T-cell (primary cell): ENCODE data around the gene TPST2. TPM values are rescaled to one million over a fixed set of nuclear protein-coding genes. Genes with fewer than 3 reads are reported as not detected.

Experiments used
- ATAC-seq, 4 experiments: fragments of 200-7000 bp in 3 of 4; fragments of 150-1000 bp in 1 of 4; cut with Tn5 transposase; replicated peaks in 1 of 4; 1 replicate in 3 of 4; 2 replicates in 1 of 4; pipeline ENCODE4 v1.10.0; 2021; ENCODE audit warnings: moderate library complexity in 3 of 4, mild to moderate bottlenecking in 2 of 4, moderate number of reproducible peaks in 1 of 4
- CTCF ChIA-PET, 2 donors: fragments of 300-600 bp; sonication (Branson Sonifier 250); formaldehyde crosslinking; loops; one replicate each; lab custom pipeline; 2022; ENCODE audit warnings: antibody characterized with exemption in 2 of 2; lab: Charles Lee
- POLR2A ChIA-PET, 2 donors: fragments of 300-600 bp; sonication (Branson Sonifier 250); formaldehyde crosslinking; loops; one replicate each; lab custom pipeline; 2022; ENCODE audit warnings: antibody characterized with exemption in 2 of 2; lab: Charles Lee
- DNase-seq, 35 experiments: peaks; one replicate each; pipeline versions ENCODE4 v3.0.0 to v3.0.0-alpha.2; 2013 to 2023
- H3K27ac ChIP-seq: one replicate; pipeline ENCODE4 v1.5.1; 2013; ENCODE audit warnings: low read length
- H3K27me3 ChIP-seq, 2 experiments: replicated peaks in 1 of 2; 1 replicate in 1 of 2; 2 replicates in 1 of 2; pipeline versions ENCODE4 v1.6.1 to v1.7.0; 2013; ENCODE audit warnings: low read length in 1 of 2, mixed read lengths in 1 of 2; ENCODE audit not compliant: control insufficient read depth in 2 of 2, insufficient read depth in 2 of 2; ENCODE audit errors: extremely low read depth in 1 of 2
- H3K36me3 ChIP-seq, 2 donors: 1 replicate in 1 of 2; 2 replicates in 1 of 2; pipeline versions ENCODE4 v1.6.1 to v1.7.0; 2013; ENCODE audit warnings: low read length in 1 of 2; ENCODE audit not compliant: control insufficient read depth in 2 of 2, insufficient read depth in 1 of 2; ENCODE audit errors: extremely low read depth in 1 of 2
- H3K4me1 ChIP-seq, 2 experiments: 1 replicate in 1 of 2; 2 replicates in 1 of 2; pipeline versions ENCODE4 v1.6.1 to v1.7.0; 2013; ENCODE audit warnings: low read length in 2 of 2, mixed read lengths in 1 of 2; ENCODE audit not compliant: insufficient read depth in 2 of 2, control insufficient read depth in 1 of 2; ENCODE audit errors: extremely low read depth in 1 of 2
- H3K4me3 ChIP-seq, 2 donors: 1 replicate in 1 of 2; 2 replicates in 1 of 2; pipeline versions ENCODE4 v1.5.1 to v1.7.0; 2013; ENCODE audit warnings: mild to moderate bottlenecking in 2 of 2, low read length in 1 of 2, moderate library complexity in 1 of 2; ENCODE audit not compliant: control insufficient read depth in 1 of 2; ENCODE audit errors: extremely low read depth in 1 of 2
- H3K9me3 ChIP-seq: 2 replicates; pipeline ENCODE4 v1.7.0; 2013
- H3K27ac Mint-ChIP-seq, 2 donors: one replicate each; pipeline ENCODE4 v1.8.0; 2020 to 2021; ENCODE audit warnings: mild to moderate bottlenecking in 2 of 2, mixed read lengths in 2 of 2
- H3K27me3 Mint-ChIP-seq, 2 donors: one replicate each; pipeline ENCODE4 v1.8.0; 2021 to 2022; ENCODE audit warnings: mixed read lengths in 2 of 2
- H3K36me3 Mint-ChIP-seq: one replicate; pipeline ENCODE4 v1.8.0; 2021; ENCODE audit warnings: mixed read lengths
- H3K4me1 Mint-ChIP-seq, 3 donors: one replicate each; pipeline ENCODE4 v1.8.0; 2020 to 2022; ENCODE audit warnings: mixed read lengths in 3 of 3, mild to moderate bottlenecking in 1 of 3
- H3K4me3 Mint-ChIP-seq, 3 donors: one replicate each; pipeline ENCODE4 v1.8.0; 2020 to 2022; ENCODE audit warnings: mild to moderate bottlenecking in 3 of 3, mixed read lengths in 3 of 3, moderate library complexity in 3 of 3
- H3K9me3 Mint-ChIP-seq, 3 donors: one replicate each; pipeline ENCODE4 v1.8.0; 2020 to 2022; ENCODE audit warnings: mixed read lengths in 3 of 3
- WGBS: methylation state at CpG from one replicate; pipeline ENCODE4 v1.1.5; 2013; ENCODE audit warnings: missing lambda C conversion rate; ENCODE audit not compliant: insufficient coverage; 5-methylcytosine and 5-hydroxymethylcytosine counted together
- total RNA-seq, 35 experiments: library from RNA in 6 of 35; stranded (reverse) in 6 of 35; fragments of 120-200 nt in 1 of 35; gene quantifications; one replicate each; pipeline versions ENCODE4 v1.2.1 to v1.2.4 and lab custom pipeline; 2013 to 2026

TPST2 gene
- total RNA-seq, 5 donors from 2014 or later (not counting 1 experiment from before 2014, with no cell fraction given): 30.3 to 42.1 (median 38.0) TPM

DNA sequence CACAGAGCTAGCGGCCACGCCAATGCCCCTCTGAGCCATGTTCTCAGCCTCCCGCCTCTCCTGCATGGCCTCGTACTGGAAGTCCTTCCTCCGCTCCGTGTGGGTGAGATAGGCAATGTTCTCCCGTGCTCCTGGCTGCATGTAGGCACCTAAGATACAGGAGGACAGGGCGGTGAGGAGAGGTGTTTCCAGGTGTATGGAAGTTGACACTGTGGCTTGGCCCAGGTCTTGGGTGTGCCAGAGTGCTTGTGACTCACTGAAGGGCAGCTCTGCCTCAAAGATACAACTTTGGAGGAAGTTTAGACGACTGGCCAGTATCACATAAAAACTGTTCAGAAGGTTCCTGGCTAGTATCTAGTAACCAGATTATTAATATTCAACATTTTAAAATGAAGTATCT lies 97.7 kb downstream of the TPST2 start:
- H3K27ac Mint-ChIP-seq: no peak overlapping the region
- H3K4me1 Mint-ChIP-seq: peaks cover 0 to 5% (median 3%) of the 10 kb centered on the region in 3 donors
- ATAC-seq (no peak), DNase-seq (no peak)
- no peaks in the 10 kb centered on the region for H3K27me3 Mint-ChIP-seq
- no peaks in the 10 kb centered on the region for H3K9me3 ChIP-seq
- H3K36me3 Mint-ChIP-seq: peaks cover 60% of the 10 kb centered on the region
- H3K4me3 ChIP-seq: no peak overlapping the region
- H3K36me3 ChIP-seq: peaks cover 19 to 98% of the 10 kb centered on the region in 2 donors
- 95% methylated on average over 7 of the region's 9 CpGs for WGBS
- no peaks in the 10 kb centered on the region for H3K27me3 ChIP-seq
- POLR2A ChIA-PET: no interaction called here
- H3K4me3 Mint-ChIP-seq: no peak overlapping the region
- no peak overlapping the region for H3K27ac ChIP-seq
- CTCF ChIA-PET: no interaction called here
- no peaks in the 10 kb centered on the region for H3K9me3 Mint-ChIP-seq
- no peaks in the 10 kb centered on the region for H3K4me1 ChIP-seq

DNA sequence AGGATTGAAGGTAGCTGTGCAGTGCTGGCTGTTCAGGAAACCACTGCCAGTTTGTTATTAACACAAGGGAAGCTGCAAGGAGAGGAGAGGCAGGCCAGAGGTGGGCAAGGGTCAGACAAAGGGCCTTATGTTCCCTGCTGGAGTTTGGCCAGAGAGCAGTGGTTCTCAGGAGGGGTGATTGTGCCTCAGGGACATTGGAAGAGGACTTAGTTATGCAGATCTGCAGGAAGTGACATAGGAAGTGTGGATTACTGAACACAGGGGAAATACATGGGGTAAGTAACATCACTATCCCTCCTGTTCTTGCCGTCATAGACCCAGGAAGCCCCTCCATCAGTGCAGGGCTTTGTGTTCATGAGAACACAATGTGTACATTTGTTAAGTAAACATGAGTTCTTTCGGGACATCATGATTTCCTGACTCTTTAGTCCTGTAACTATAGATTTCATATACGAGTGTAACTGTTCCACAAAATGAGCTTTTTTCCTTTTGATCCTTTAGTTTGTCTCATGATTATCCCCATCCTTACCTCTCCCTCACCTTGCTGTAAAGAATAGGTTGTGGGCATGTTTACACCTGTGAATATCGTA lies 100.4 kb downstream of the TPST2 start:
- CTCF ChIA-PET: no interaction called here
- H3K27me3 Mint-ChIP-seq: no peaks in the 10 kb centered on the region
- no peak overlapping the region for H3K4me3 ChIP-seq
- H3K9me3 Mint-ChIP-seq: no peaks in the 10 kb centered on the region
- DNase-seq: no peak
- no CpG with 5 or more reads among the region's 4 CpGs for WGBS
- no peak overlapping the region for H3K27ac ChIP-seq
- no peaks in the 10 kb centered on the region for H3K27me3 ChIP-seq
- POLR2A ChIA-PET: interaction anchor here in 1 of 2 donors (0.6 kb wide), 1 partner anchor 99 kb away, joined by 4 read pairs; no protein-coding TSS in a partner anchor
- H3K36me3 ChIP-seq: peaks cover 8 to 74% of the 10 kb centered on the region in 2 donors
- H3K27ac Mint-ChIP-seq: no peak overlapping the region
- ATAC-seq: no peak
- no peak overlapping the region for H3K4me3 Mint-ChIP-seq
- H3K4me1 Mint-ChIP-seq: peaks cover 20 to 24% (median 23%) of the 10 kb centered on the region in 3 donors
- peaks cover 50% of the 10 kb centered on the region for H3K36me3 Mint-ChIP-seq
- peaks cover 3 to 6% of the 10 kb centered on the region in 2 experiments for H3K4me1 ChIP-seq
- no peaks in the 10 kb centered on the region for H3K9me3 ChIP-seq

DNA sequence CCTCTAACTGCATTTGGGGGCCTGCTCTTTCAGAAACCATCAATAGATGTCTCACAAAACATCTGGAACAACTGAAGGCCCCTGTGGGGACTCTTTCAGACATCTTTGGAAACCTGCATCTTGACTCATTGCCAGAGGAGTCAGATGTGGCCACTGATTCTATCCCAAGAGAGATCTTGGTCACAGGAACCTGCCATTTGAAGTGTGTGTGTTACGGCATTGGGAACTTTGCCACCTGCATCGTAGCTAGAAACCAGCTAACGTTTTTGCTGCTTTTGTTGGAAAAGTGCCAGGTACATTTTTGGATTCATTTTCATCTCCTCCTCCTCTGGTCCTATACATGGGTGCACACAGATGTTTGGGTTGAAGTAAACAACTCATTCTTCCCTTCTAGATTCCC lies 101.9 kb downstream of the TPST2 start:
- Histone ChIP-seq H3K4me3 (no peak overlapping the region), H3K4me1 (peaks cover 8 to 14% of the 10 kb centered on the region in 2 experiments), H3K36me3 (peaks cover 3 to 59% of the 10 kb centered on the region in 2 donors), H3K27ac (no peak overlapping the region), H3K27me3 (no peaks in the 10 kb centered on the region), H3K9me3 (no peaks in the 10 kb centered on the region)
- peaks cover 39% of the 10 kb centered on the region for H3K36me3 Mint-ChIP-seq
- 86% methylated on average over 2 of the region's 3 CpGs for whole genome bisulfite sequencing
- ATAC-seq (no peak), DNase-seq (no peak)
- H3K4me3 Mint-ChIP-seq: no peak overlapping the region
- CTCF ChIA-PET: no interaction called here
- H3K27ac Mint-ChIP-seq: no peak overlapping the region
- H3K27me3 Mint-ChIP-seq: no peaks in the 10 kb centered on the region
- no peaks in the 10 kb centered on the region for H3K9me3 Mint-ChIP-seq
- POLR2A ChIA-PET: no interaction called here
- peaks cover 30 to 33% (median 33%) of the 10 kb centered on the region in 3 donors for H3K4me1 Mint-ChIP-seq

DNA sequence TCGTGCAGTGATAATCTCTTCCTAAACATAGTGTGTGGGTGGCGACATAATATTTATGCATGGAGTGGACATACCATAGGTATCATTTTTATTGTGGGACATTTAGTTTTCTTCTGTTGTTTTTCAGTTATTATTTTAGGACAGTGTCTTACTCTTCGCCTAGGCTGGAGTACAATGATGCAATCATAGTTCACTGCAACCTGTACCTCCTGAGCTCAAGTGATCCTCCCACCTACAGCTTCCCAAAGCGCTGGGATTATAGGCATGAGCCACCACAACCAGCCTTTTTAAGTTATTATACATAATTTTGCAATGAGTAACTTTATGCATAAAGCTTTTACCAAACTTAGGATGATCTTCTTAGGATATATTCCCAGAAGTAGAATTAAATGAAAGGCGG lies 103.5 kb downstream of the TPST2 start:
- H3K9me3 Mint-ChIP-seq: no peaks in the 10 kb centered on the region
- no CpG with 5 or more reads among the region's 5 CpGs for WGBS
- ChIA-PET POLR2A (no interaction called here), CTCF (interaction anchor here in 1 of 2 donors (1.4 kb wide), 1 partner anchor 17 kb away, joined by 8 read pairs; no protein-coding TSS in a partner anchor)
- H3K27me3 ChIP-seq: no peaks in the 10 kb centered on the region
- H3K36me3 Mint-ChIP-seq: peaks cover 30% of the 10 kb centered on the region
- H3K9me3 ChIP-seq: no peaks in the 10 kb centered on the region
- no peaks in the 10 kb centered on the region for H3K27me3 Mint-ChIP-seq
- DNase-seq (no peak), ATAC-seq (no peak)
- H3K4me3 Mint-ChIP-seq: peak overlapping the region in 1 of 3 donors; percentile 32
- H3K27ac ChIP-seq: no peak overlapping the region
- H3K27ac Mint-ChIP-seq: peak overlapping the region; percentile 5 to 40
- peaks cover 2 to 43% of the 10 kb centered on the region in 2 donors for H3K36me3 ChIP-seq
- peaks cover 17 to 23% of the 10 kb centered on the region in 2 experiments for H3K4me1 ChIP-seq
- no peak overlapping the region for H3K4me3 ChIP-seq
- peaks cover 46 to 49% (median 49%) of the 10 kb centered on the region in 3 donors for H3K4me1 Mint-ChIP-seq

DNA sequence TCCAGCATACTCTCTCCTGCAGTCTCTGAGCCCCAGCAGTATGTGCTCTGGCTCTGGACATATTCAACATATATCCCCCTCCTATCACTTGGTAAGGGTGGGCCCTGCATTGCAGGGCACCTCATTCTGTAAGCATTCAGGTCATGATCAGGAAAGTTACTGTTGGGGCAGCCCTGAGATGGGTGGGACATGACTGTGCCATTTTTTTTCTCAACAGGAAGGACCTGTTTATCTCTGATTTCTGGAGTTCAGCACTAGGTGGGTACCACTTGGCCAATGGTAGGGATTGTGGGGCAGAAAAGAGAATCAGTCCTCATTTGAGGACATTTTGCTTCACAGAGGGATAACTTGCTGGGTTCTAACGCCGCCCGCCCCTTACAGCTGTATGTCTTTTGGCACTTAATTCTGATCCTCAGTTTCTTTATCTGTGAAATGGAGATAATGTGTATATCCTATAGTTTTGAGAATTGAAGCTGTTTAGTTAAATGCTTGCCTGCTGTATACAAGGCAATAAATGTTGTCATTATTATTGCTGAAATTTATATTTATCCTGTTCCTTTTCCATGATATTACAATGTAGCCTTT lies 104.0 kb downstream of the TPST2 start:
- H3K4me1 Mint-ChIP-seq: peaks cover 51 to 54% (median 54%) of the 10 kb centered on the region in 3 donors
- H3K27me3 ChIP-seq: no peaks in the 10 kb centered on the region
- no peak for ATAC-seq
- H3K9me3 Mint-ChIP-seq: no peaks in the 10 kb centered on the region
- CTCF ChIA-PET: interaction anchor here in 1 of 2 donors (1.4 kb wide), 1 partner anchor 17 kb away, joined by 8 read pairs; no protein-coding TSS in a partner anchor
- WGBS: no CpG with 5 or more reads among the region's 3 CpGs
- no peaks in the 10 kb centered on the region for H3K27me3 Mint-ChIP-seq
- POLR2A ChIA-PET: no interaction called here
- peaks cover 30% of the 10 kb centered on the region for H3K36me3 Mint-ChIP-seq
- H3K4me3 ChIP-seq: no peak overlapping the region
- H3K36me3 ChIP-seq: peaks cover 0 to 40% of the 10 kb centered on the region in 2 donors
- H3K4me3 Mint-ChIP-seq: peak overlapping the region; percentile 13 to 90 (median 54)
- peaks cover 17 to 27% of the 10 kb centered on the region in 2 experiments for H3K4me1 ChIP-seq
- H3K9me3 ChIP-seq: no peaks in the 10 kb centered on the region
- DNase-seq: no peak
- H3K27ac ChIP-seq: no peak overlapping the region
- peak overlapping the region in 1 of 2 donors; percentile 9 for H3K27ac Mint-ChIP-seq

DNA sequence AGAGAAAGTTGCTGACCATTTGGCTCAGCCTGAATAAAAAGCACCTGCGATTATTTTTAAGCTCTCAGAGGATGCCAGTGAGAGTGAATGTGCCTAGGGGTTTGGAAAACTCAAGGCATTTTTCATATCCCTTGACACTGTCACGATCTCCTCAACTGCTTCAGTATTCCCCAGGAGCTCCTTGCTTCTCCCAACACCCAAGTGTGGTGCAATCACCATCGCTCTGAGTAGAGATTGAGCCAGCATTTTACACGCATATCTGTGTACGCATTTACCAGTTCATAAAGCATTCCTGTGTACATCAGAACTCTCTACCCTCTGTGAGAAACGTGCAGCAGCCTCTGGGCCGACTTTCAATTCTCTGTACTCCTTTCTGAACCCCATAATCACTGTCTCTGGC lies 104.9 kb downstream of the TPST2 start:
- POLR2A ChIA-PET: interaction anchor here in 1 of 2 donors (1.3 kb wide), 1 partner anchor 18 kb away, joined by 3 read pairs; no protein-coding TSS in a partner anchor
- H3K36me3 Mint-ChIP-seq: peaks cover 27% of the 10 kb centered on the region

More for the DNA sequence above, 104.9 kb downstream of the TPST2 start:
- Mint-ChIP-seq H3K4me1 (peaks cover 58 to 63% (median 62%) of the 10 kb centered on the region in 3 donors), H3K4me3 (peak overlapping the region; percentile 54 to 90 (median 59)), H3K27me3 (no peaks in the 10 kb centered on the region), H3K27ac (peak overlapping the region; percentile 12 to 56), H3K9me3 (no peaks in the 10 kb centered on the region)
- Histone ChIP-seq H3K27me3 (no peaks in the 10 kb centered on the region), H3K27ac (peak overlapping the region; percentile 77), H3K36me3 (peaks cover 0 to 33% of the 10 kb centered on the region in 2 donors), H3K4me1 (peaks cover 17 to 35% of the 10 kb centered on the region in 2 experiments), H3K9me3 (no peaks in the 10 kb centered on the region), H3K4me3 (no peak overlapping the region)
- DNase-seq (no peak), ATAC-seq (no peak)
- CTCF ChIA-PET: interaction anchor here in 1 of 2 donors (1.9 to 2.6 kb wide), 3 partner anchors 18 to 189 kb away, joined by 5 to 15 read pairs (median 10); no protein-coding TSS in a partner anchor
- 88% methylated on average over 6 of the region's 7 CpGs for WGBS
